Nephron (organoid): Measurements from ENCODE around the gene RAB4A.
A peak's percentile ranks its signal among the peaks of the same experiment; 100 is the strongest.

Experiments
- H3K27ac Mint-ChIP-seq, 3 experiments: 2 replicates each; pipeline ENCODE4 v1.8.0; 2020; ENCODE audit warnings: mixed read lengths in 3 of 3, mild to moderate bottlenecking in 2 of 3, moderate library complexity in 1 of 3
- H3K27me3 Mint-ChIP-seq: 2 replicates; pipeline ENCODE4 v1.8.0; 2021; ENCODE audit warnings: low read depth, mild to moderate bottlenecking, moderate library complexity, mixed read lengths
- H3K36me3 Mint-ChIP-seq: 2 replicates; pipeline ENCODE4 v1.8.0; 2020; ENCODE audit warnings: low read depth, mixed read lengths
- H3K4me1 Mint-ChIP-seq: 2 replicates; pipeline ENCODE4 v1.8.0; 2020; ENCODE audit warnings: mixed read lengths
- H3K4me3 Mint-ChIP-seq, 3 experiments: 2 replicates each; pipeline ENCODE4 v1.8.0; 2020; ENCODE audit warnings: mild to moderate bottlenecking in 3 of 3, mixed read lengths in 3 of 3, moderate library complexity in 2 of 3
- H3K9me3 Mint-ChIP-seq: 2 replicates; pipeline ENCODE4 v1.8.0; 2020; ENCODE audit warnings: mixed read lengths
- CTCF ChIP-seq, 3 experiments: fragments of 200-600 bp; sonication (generic); IDR thresholded peaks; one replicate each; pipeline ENCODE4 v1.5.0; 2021; ENCODE audit warnings: antibody characterized with exemption in 3 of 3; ENCODE audit not compliant: unreplicated experiment in 3 of 3

Gene RAB4A

DNA sequence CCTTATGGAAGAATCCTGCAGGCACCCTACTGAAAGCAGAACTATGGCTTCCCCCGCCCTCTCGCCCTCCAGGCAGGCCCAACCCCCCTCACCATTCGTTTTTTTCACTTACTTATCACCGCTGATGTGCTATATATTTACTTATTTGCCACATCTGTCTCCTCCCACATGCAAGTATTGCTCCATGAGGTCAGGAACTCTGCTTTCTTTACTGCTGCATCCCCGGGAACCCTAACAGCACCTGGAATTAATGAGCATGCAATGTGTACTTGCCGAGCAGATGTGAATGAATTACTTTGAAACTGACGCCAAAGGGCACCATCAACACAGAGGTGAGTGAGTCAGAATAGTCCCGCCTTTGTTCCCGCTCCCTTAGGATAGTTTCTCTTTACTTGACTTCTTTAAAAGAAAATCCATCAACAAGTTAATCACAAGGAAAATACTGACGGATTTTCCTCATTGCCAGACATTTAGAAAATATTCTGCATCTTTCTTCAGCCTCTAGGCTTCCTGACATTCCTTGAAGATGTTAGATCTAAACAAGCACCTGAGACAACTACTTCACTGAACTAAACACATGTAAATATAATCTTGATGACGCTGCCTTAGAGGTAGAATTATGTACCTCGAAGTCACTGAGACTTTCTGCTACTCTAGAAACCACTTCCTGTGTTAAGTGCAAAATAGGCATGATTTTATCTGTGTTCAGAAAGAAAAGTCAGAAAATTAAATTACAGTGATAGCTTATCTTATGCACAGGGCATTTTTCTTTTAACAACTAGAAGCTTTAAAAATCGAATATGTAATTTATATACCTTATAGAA is 17.5 kb upstream of the RAB4A start:
- no peaks in the 10 kb centered on the region for H3K9me3 Mint-ChIP-seq
- peaks cover 22% of the 10 kb centered on the region for H3K4me1 Mint-ChIP-seq
- no peak for TF ChIP-seq CTCF (IDR thresholded peaks at IDR 0.05; ENCODE audit: unreplicated experiment in 3 of 3)
- peak overlapping the region in 2 of 3 experiments; percentile 3 to 28 for H3K4me3 Mint-ChIP-seq
- peak overlapping the region; percentile 16 to 82 (median 51) for H3K27ac Mint-ChIP-seq
- H3K27me3 Mint-ChIP-seq = peaks cover 24% of the 10 kb centered on the region
- H3K36me3 Mint-ChIP-seq = no peaks in the 10 kb centered on the region

DNA sequence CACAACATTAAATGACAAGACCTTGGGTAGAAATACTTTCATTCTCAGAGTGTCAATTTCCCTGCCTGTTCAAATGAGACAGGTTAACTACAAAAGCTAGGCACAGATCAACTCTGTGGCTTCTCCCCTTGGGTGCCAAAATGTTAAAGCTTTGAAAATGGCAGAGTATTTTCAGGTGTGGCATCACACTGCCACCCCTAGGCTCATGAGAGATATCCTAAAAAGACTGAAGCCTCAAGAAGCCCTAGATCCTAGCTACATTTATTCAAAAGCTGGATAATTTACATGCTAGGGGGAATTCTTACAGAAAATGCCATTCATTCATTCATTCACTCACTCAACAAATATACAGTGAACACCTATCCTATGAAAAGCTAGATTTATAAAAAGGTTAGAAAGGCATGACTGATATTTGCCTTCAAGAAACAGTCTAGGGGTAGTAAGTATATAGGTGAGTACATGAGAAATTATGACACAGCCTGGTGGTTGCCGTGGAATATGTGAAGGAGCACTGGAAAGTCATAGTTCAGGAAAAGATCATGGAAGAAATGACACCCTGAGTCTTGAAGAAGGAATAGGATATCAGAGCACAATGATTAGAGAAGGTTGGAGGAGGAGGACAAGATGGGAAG is 15.9 kb upstream of the RAB4A start:
- Mint-ChIP-seq H3K4me3 (no peak overlapping the region), H3K27ac (peak overlapping the region in 2 of 3 experiments; percentile 5 to 59), H3K9me3 (no peaks in the 10 kb centered on the region), H3K36me3 (no peaks in the 10 kb centered on the region), H3K4me1 (peaks cover 22% of the 10 kb centered on the region), H3K27me3 (peaks cover 17% of the 10 kb centered on the region)
- TF ChIP-seq CTCF (IDR thresholded peaks at IDR 0.05; ENCODE audit: unreplicated experiment in 3 of 3) = peak; percentile 40 to 46 (median 43)

- H3K27me3 Mint-ChIP-seq = peaks cover 9% of the 10 kb centered on the region
- no peak overlapping the region for H3K4me3 Mint-ChIP-seq
- no peak overlapping the region for H3K27ac Mint-ChIP-seq
- peaks cover 5% of the 10 kb centered on the region for H3K4me1 Mint-ChIP-seq
- H3K9me3 Mint-ChIP-seq = no peaks in the 10 kb centered on the region
- peak; percentile 81 to 89 (median 86) for TF ChIP-seq CTCF (IDR thresholded peaks at IDR 0.05; ENCODE audit: unreplicated experiment in 3 of 3)
- no peaks in the 10 kb centered on the region for H3K36me3 Mint-ChIP-seq
Measured at GRCh38 chr1:229258031-229258756, 12.7 kb upstream of the RAB4A start.

DNA sequence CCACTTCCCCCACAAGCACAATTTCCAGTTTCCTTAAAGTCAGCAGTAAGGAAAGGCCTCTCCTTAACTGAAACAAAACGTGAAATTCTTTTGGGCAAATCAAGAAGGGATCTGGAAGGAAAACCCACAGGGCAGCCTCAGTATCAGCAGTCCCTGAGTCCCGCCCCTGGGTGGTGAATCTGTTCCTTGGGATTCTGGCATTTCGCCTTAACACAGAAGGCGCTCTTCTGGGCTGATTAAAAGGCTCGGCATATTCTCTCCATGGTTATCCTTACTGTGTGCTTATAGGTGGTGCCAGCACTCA is 12.2 kb upstream of the RAB4A start:
- H3K9me3 Mint-ChIP-seq = no peaks in the 10 kb centered on the region
- no peak for TF ChIP-seq CTCF (IDR thresholded peaks at IDR 0.05; ENCODE audit: unreplicated experiment in 3 of 3)

DNA sequence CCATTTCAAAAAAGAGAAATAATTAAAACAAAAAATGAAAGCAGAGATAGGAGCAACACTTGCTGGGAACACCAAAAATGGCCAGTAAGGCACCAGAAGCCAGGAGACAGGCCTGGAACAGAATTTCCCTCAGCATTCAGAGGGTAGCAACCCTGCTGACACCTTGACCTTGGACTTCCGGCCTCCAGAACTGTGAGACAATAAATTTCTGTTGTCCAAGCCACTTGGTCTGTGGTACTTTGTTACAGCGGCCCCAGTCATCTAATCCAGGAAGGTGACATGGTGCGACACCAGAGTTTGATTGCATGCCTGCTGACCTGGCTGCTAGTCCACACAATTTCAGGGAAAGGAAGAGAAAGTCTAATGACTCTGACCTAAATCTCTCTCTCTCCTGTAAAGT is 10.6 kb upstream of the RAB4A start:
- Mint-ChIP-seq H3K4me3 (no peak overlapping the region), H3K36me3 (peaks cover 8% of the 10 kb centered on the region), H3K27ac (peak overlapping the region in 1 of 3 experiments; percentile 2), H3K4me1 (no peaks in the 10 kb centered on the region), H3K9me3 (peaks cover 3% of the 10 kb centered on the region), H3K27me3 (peaks cover 6% of the 10 kb centered on the region)
- no peak for TF ChIP-seq CTCF (IDR thresholded peaks at IDR 0.05; ENCODE audit: unreplicated experiment in 3 of 3)

More for the DNA sequence above, 12.2 kb upstream of the RAB4A start:
- Mint-ChIP-seq H3K36me3 (peaks cover under 1% of the 10 kb centered on the region), H3K27me3 (peaks cover 9% of the 10 kb centered on the region), H3K4me1 (no peaks in the 10 kb centered on the region), H3K4me3 (no peak overlapping the region), H3K27ac (no peak overlapping the region)
